Tibial nerve (tissue), 4 donors: Measurements from ENCODE around the gene MMP28.

Source experiments
- CTCF ChIP-seq, 5 experiments: fragments of 200-600 bp in 3 of 5; fragments of 450-650 bp in 2 of 5; sonication (generic) in 3 of 5; IDR thresholded peaks; one replicate each; pipeline ENCODE4 v1.5.1; 2016 to 2019; ENCODE audit warnings: antibody characterized with exemption in 5 of 5, mild to moderate bottlenecking in 3 of 5, moderate library complexity in 2 of 5
- EP300 ChIP-seq, 2 donors: sonication (generic); formaldehyde crosslinking; IDR thresholded peaks; one replicate each; pipeline ENCODE4 v1.6.1; 2017; ENCODE audit warnings: antibody characterized with exemption in 2 of 2, mild to moderate bottlenecking in 1 of 2
- POLR2A ChIP-seq, 2 donors: fragments of 450-650 bp; IDR thresholded peaks; one replicate each; pipeline ENCODE4 v1.6.1; 2017; ENCODE audit warnings: antibody characterized with exemption in 2 of 2, mild to moderate bottlenecking in 2 of 2, moderate library complexity in 2 of 2

- TF ChIP-seq EP300 (IDR thresholded peaks at IDR 0.05): no peak
- TF ChIP-seq CTCF (IDR thresholded peaks at IDR 0.05): no peak
- no peak for TF ChIP-seq POLR2A (IDR thresholded peaks at IDR 0.05)
These were observed 52.5 kb downstream of the MMP28 start for GRCh38 chr17:35742896-35743477.
